HCT116 (cell line): ENCODE data around the gene KRTAP5-4. TPM values are rescaled to one million over a fixed set of nuclear protein-coding genes. Genes with fewer than 3 reads are reported as not detected.

ENCODE experiments used
- ATAC-seq: fragments of 200-7000 bp; cut with Tn5 transposase; 2 replicates; pipeline ENCODE4 v1.9.1; 2020; ENCODE audit warnings: mild to moderate bottlenecking, moderate library complexity
- BruUV-seq: library from RNA; stranded (reverse); fragments of 400-500 nt; replicated peaks from 2 replicates; lab custom pipeline; 2021; lab: Mats Ljungman, UMichigan
- CTCF ChIA-PET: fragments of 300-600 bp; sonication (Branson Sonifier 250); formaldehyde crosslinking; loops from one replicate; lab custom pipeline; 2021; ENCODE audit warnings: antibody characterized with exemption; lab: Charles Lee
- POLR2A ChIA-PET: fragments of 300-600, 350-600 bp; sonication (Branson Sonifier 250); formaldehyde crosslinking; loops from one replicate; lab custom pipeline; 2021; ENCODE audit warnings: antibody characterized with exemption; lab: Charles Lee
- RAD21 ChIA-PET, 2 experiments: fragments of 300-600 bp; sonication (Branson Sonifier 250); formaldehyde crosslinking; loops; one replicate each; lab custom pipeline; 2023; ENCODE audit warnings: low total read pairs in 2 of 2; ENCODE audit not compliant: uncharacterized antibody in 2 of 2, unreplicated experiment in 2 of 2, low non-redundant PET in 1 of 2; lab: Charles Lee
- DNase-seq: peaks from one replicate; pipeline ENCODE4 v3.0.0-alpha.2; 2010; ENCODE audit warnings: low read depth, low spot score
- H2AFZ ChIP-seq: fragments of 200-600 bp; shearing (Covaris generic), sonication (generic); 2 replicates; pipeline ENCODE4 v1.6.1; 2017; ENCODE audit warnings: low read depth, mixed run types, mixed read lengths, antibody characterized with exemption, low read length; ENCODE audit not compliant: poor library complexity, severe bottlenecking
- H3K27ac ChIP-seq: 2 replicates; pipeline ENCODE4 v1.5.1; 2012; ENCODE audit warnings: low read depth, low read length
- H3K27me3 ChIP-seq: fragments of 200-600 bp; sonication (generic); 2 replicates; pipeline ENCODE4 v1.6.1; 2016; ENCODE audit warnings: mixed run types, low read length, mixed read lengths; ENCODE audit not compliant: insufficient read depth
- H3K36me3 ChIP-seq, 2 experiments: fragments of 200-500 bp in 1 of 2; fragments of 200-600 bp in 1 of 2; sonication (Bioruptor generic) in 1 of 2; sonication (generic) in 1 of 2; 2 replicates each; pipeline versions ENCODE4 v1.5.1 to v1.6.1; 2014 to 2016; ENCODE audit warnings: low read length in 2 of 2, inconsistent platforms in 1 of 2, mixed read lengths in 1 of 2, mixed run types in 1 of 2; ENCODE audit not compliant: insufficient read depth in 2 of 2, control insufficient read depth in 1 of 2
- H3K4me1 ChIP-seq, 2 experiments: fragments of 200-600 bp in 1 of 2; sonication (generic) in 1 of 2; 2 replicates each; pipeline versions ENCODE4 v1.5.1 to v1.6.1; 2012 to 2017; ENCODE audit warnings: low read length in 2 of 2, inconsistent platforms in 1 of 2, mild to moderate bottlenecking in 1 of 2, mixed read lengths in 1 of 2, mixed run types in 1 of 2, moderate library complexity in 1 of 2; ENCODE audit not compliant: insufficient read depth in 2 of 2, control insufficient read depth in 1 of 2
- H3K4me2 ChIP-seq: fragments of 200-600 bp; sonication (generic); 2 replicates; pipeline ENCODE4 v1.6.1; 2017; ENCODE audit warnings: mixed run types, low read length, mixed read lengths
- H3K4me3 ChIP-seq, 2 experiments: fragments of 200-600 bp in 1 of 2; sonication (generic) in 1 of 2; replicated peaks in 1 of 2; 2 replicates each; pipeline ENCODE4 v1.5.1; 2011 to 2016; ENCODE audit warnings: low read length in 2 of 2, control low read depth in 1 of 2, low read depth in 1 of 2, mild to moderate bottlenecking in 1 of 2, mixed read lengths in 1 of 2, mixed run types in 1 of 2
- H3K79me2 ChIP-seq: fragments of 200-600 bp; sonication (generic); 2 replicates; pipeline ENCODE4 v1.6.1; 2017; ENCODE audit warnings: mild to moderate bottlenecking, mixed run types, low read length, moderate library complexity, mixed read lengths; ENCODE audit not compliant: insufficient read depth
- H3K9ac ChIP-seq: fragments of 200-600 bp; sonication (generic); 2 replicates; pipeline ENCODE4 v1.6.1; 2016; ENCODE audit warnings: low read length, mixed read lengths
- H3K9me2 ChIP-seq: fragments of 200-600 bp; sonication (generic), shearing (Covaris generic); 2 replicates; pipeline ENCODE4 v1.6.1; 2017; ENCODE audit warnings: mixed run types, mild to moderate bottlenecking, moderate library complexity; ENCODE audit not compliant: insufficient read depth
- H3K9me3 ChIP-seq, 2 experiments: fragments of 200-500 bp in 1 of 2; fragments of 200-600 bp in 1 of 2; sonication (Bioruptor generic) in 1 of 2; sonication (generic) in 1 of 2; 2 replicates each; pipeline ENCODE4 v1.6.1; 2014 to 2017; ENCODE audit warnings: low read length in 2 of 2, mixed read lengths in 2 of 2, inconsistent platforms in 1 of 2, low read depth in 1 of 2, mild to moderate bottlenecking in 1 of 2, mixed run types in 1 of 2, moderate library complexity in 1 of 2; ENCODE audit not compliant: control insufficient read depth in 1 of 2, insufficient read depth in 1 of 2
- H4K20me1 ChIP-seq: fragments of 200-600 bp; sonication (generic), shearing (Covaris generic); 2 replicates; pipeline ENCODE4 v1.6.1; 2017; ENCODE audit warnings: mixed run types, mild to moderate bottlenecking, moderate library complexity; ENCODE audit not compliant: insufficient read depth
- EGR1 ChIP-seq: IDR thresholded peaks from 2 replicates; pipeline ENCODE4 v1.6.1; 2012; ENCODE audit warnings: low read depth
- POLR2A ChIP-seq: IDR thresholded peaks from 2 replicates; pipeline ENCODE4 v1.7.0; 2011; ENCODE audit warnings: borderline replicate concordance; ENCODE audit not compliant: insufficient read depth, insufficient read length; ENCODE audit errors: extremely low read depth
- POLR2AphosphoS5 ChIP-seq: IDR thresholded peaks from 2 replicates; pipeline ENCODE4 v1.6.1; 2011; ENCODE audit warnings: mild to moderate bottlenecking, low read depth, low read length, moderate library complexity
- TCF7L2 ChIP-seq: IDR thresholded peaks from 2 replicates; pipeline ENCODE4 v1.7.0; 2011; ENCODE audit warnings: borderline replicate concordance, inconsistent platforms; ENCODE audit not compliant: insufficient read depth, insufficient read length; ENCODE audit errors: extremely low read depth
- intact Hi-C: fragments of 100-400 bp; cut with micrococcal nuclease; formaldehyde crosslinking; loops from 2 replicates; pipeline ENCODE4 v1.10.0; 2022
- total RNA-seq: library from RNA; stranded (reverse); gene quantifications from one replicate; pipeline ENCODE4 v1.2.1, GENCODE V29; 2021; ENCODE audit not compliant: unreplicated experiment
- TF ChIP-seq, protein P1 (sequence below): IDR thresholded peaks from 2 replicates; pipeline ENCODE4 v1.6.1; 2011; ENCODE audit warnings: mild to moderate bottlenecking, low read length, moderate library complexity; ENCODE audit not compliant: insufficient replicate concordance; ENCODE audit errors: extremely low read depth

The KRTAP5-4 gene
- total RNA-seq, 1 experiment from 2014 or later, result not detected

DNA sequence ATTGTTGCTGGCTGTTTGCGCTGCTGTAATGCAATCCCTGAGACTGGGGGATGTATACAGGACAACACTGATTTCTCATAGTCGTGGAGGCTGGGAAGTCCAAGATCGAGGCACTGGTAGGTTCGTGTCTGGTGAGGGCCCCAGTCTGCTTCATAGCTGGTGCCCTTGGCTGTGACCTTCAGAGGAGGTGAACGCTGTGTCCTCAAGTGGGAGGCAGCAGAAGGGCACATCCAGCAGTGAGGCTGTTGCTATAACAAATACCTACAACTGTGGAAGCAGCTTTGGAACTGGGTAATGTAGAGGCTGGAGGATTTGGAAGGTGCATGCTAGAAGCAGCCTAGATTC lies 29.0 kb upstream of the KRTAP5-4 start:
- ChIA-PET CTCF (interaction anchor here (1.1 to 1.7 kb wide), 4 partner anchors 11 to 500 kb away, joined by 3 to 11 read pairs (median 4); no protein-coding TSS in a partner anchor), RAD21 (interaction anchor here in 1 of 2 experiments (0.6 kb wide), 1 partner anchor 182 kb away, joined by 3 read pairs; no protein-coding TSS in a partner anchor), POLR2A (no interaction called here)
- H3K9ac ChIP-seq, result no peak overlapping the region
- H3K4me2 ChIP-seq, result no peak overlapping the region
- no peaks in the 10 kb centered on the region for H3K9me2 ChIP-seq
- no peaks in the 10 kb centered on the region for H3K9me3 ChIP-seq
- no peak for ATAC-seq
- H3K27ac ChIP-seq, result no peak overlapping the region
- H3K4me3 ChIP-seq, result no peak overlapping the region
- no peaks in the 10 kb centered on the region for H4K20me1 ChIP-seq
- no peaks in the 10 kb centered on the region for H3K79me2 ChIP-seq
- intact Hi-C loops, result loop anchor here (5.0 kb wide), 1 partner anchor 231 kb away; no protein-coding TSS in a partner anchor
- no peaks in the 10 kb centered on the region for H3K27me3 ChIP-seq
- H3K36me3 ChIP-seq, result no peaks in the 10 kb centered on the region
- DNase-seq, result no peak
- H2AFZ ChIP-seq, result no peak overlapping the region
- no TSS peak for BruUV-seq
- TF ChIP-seq TCF7L2, result no peak
- TF ChIP-seq POLR2AphosphoS5, result no peak
- TF ChIP-seq, protein P1, sequence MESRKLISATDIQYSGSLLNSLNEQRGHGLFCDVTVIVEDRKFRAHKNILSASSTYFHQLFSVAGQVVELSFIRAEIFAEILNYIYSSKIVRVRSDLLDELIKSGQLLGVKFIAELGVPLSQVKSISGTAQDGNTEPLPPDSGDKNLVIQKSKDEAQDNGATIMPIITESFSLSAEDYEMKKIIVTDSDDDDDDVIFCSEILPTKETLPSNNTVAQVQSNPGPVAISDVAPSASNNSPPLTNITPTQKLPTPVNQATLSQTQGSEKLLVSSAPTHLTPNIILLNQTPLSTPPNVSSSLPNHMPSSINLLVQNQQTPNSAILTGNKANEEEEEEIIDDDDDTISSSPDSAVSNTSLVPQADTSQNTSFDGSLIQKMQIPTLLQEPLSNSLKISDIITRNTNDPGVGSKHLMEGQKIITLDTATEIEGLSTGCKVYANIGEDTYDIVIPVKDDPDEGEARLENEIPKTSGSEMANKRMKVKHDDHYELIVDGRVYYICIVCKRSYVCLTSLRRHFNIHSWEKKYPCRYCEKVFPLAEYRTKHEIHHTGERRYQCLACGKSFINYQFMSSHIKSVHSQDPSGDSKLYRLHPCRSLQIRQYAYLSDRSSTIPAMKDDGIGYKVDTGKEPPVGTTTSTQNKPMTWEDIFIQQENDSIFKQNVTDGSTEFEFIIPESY, result no peak
- TF ChIP-seq EGR1, result no peak
- TF ChIP-seq POLR2A, result no peak
- peaks cover 0 to 7% of the 10 kb centered on the region in 2 experiments; a peak in 3 of 4 replicates for H3K4me1 ChIP-seq
